HEK293 (cell line): Measurements from ENCODE around the gene USP26.

Source experiments
- CTCF ChIA-PET: fragments of 350-600 bp; formaldehyde crosslinking; extraction: SDS; loops from one replicate; lab custom pipeline; 2021; ENCODE audit warnings: antibody characterized with exemption; lab: Yijun Ruan, JAX
- POLR2A ChIA-PET: fragments of 300-600 bp; formaldehyde crosslinking; extraction: SDS; loops from one replicate; lab custom pipeline; 2020; ENCODE audit warnings: antibody characterized with exemption, inconsistent platforms; lab: Yijun Ruan, JAX
- H3K27ac ChIP-seq: fragments of 200-500 bp; sonication (Bioruptor generic); 2 replicates; pipeline ENCODE4 v1.5.1; 2014; ENCODE audit warnings: low read depth, low read length, control low read depth, inconsistent platforms; ENCODE audit errors: extremely low read depth
- H3K36me3 ChIP-seq, 2 experiments: fragments of 200-500 bp in 1 of 2; sonication (Bioruptor generic) in 1 of 2; 1 replicate in 1 of 2; 2 replicates in 1 of 2; pipeline ENCODE4 v1.5.1; 2014 to 2017; ENCODE audit warnings: inconsistent platforms in 2 of 2, low read length in 2 of 2; ENCODE audit not compliant: control insufficient read depth in 2 of 2, insufficient read depth in 1 of 2
- H3K4me1 ChIP-seq: fragments of 200-500 bp; sonication (Bioruptor generic); 2 replicates; pipeline ENCODE4 v1.5.1; 2014; ENCODE audit warnings: mild to moderate bottlenecking, low read length, inconsistent platforms; ENCODE audit not compliant: control insufficient read depth, insufficient read depth
- H3K4me3 ChIP-seq: 2 replicates; pipeline ENCODE4 v1.5.1; 2011; ENCODE audit warnings: low read depth, mild to moderate bottlenecking, control low read depth, low read length, moderate library complexity
- H3K9me3 ChIP-seq: fragments of 200-500 bp; sonication (Bioruptor generic); 2 replicates; pipeline ENCODE4 v1.5.1; 2014; ENCODE audit warnings: low read depth, low read length, inconsistent platforms; ENCODE audit not compliant: control insufficient read depth, insufficient read depth
- BCL11B ChIP-seq: fragments of 450-650 bp; formaldehyde crosslinking; IDR thresholded peaks from 2 replicates; pipeline ENCODE4 v1.5.1; 2016; ENCODE audit warnings: low read depth, missing biosample characterization, missing genetic modification characterization
- KLF1 ChIP-seq: fragments of 450-650 bp; formaldehyde crosslinking; IDR thresholded peaks from 2 replicates; pipeline ENCODE4 v1.5.1; 2016; ENCODE audit warnings: missing biosample characterization, missing genetic modification characterization
- SCRT1 ChIP-seq: fragments of 450-650 bp; formaldehyde crosslinking; IDR thresholded peaks from 2 replicates; pipeline ENCODE4 v1.5.1; 2016; ENCODE audit warnings: missing biosample characterization, missing genetic modification characterization, borderline replicate concordance
- WT1 ChIP-seq: fragments of 450-650 bp; formaldehyde crosslinking; IDR thresholded peaks from 2 replicates; pipeline ENCODE4 v1.5.1; 2016; ENCODE audit warnings: missing biosample characterization, missing genetic modification characterization
- ZBTB11 ChIP-seq: fragments of 450-650 bp; formaldehyde crosslinking; conservative IDR thresholded peaks from 2 replicates; pipeline ENCODE4 v1.5.1; 2016; ENCODE audit warnings: low read depth, missing biosample characterization, missing genetic modification characterization
- ZBTB26 ChIP-seq: fragments of 450-650 bp; formaldehyde crosslinking; optimal IDR thresholded peaks from 2 replicates; pipeline ENCODE3; 2016; ENCODE audit warnings: missing biosample characterization, mild to moderate bottlenecking, missing genetic modification characterization
- ZFP3 ChIP-seq: fragments of 450-650 bp; formaldehyde crosslinking; IDR thresholded peaks from 2 replicates; pipeline ENCODE4 v1.5.1; 2016; ENCODE audit warnings: low read depth, missing biosample characterization, missing genetic modification characterization
- ZNF114 ChIP-seq: fragments of 450-650 bp; formaldehyde crosslinking; IDR thresholded peaks from 2 replicates; pipeline ENCODE4 v1.5.0; 2017; ENCODE audit warnings: missing biosample characterization, missing genetic modification characterization
- ZNF132 ChIP-seq: fragments of 450-650 bp; formaldehyde crosslinking; IDR thresholded peaks from 2 replicates; pipeline ENCODE4 v1.5.1; 2017; ENCODE audit warnings: missing biosample characterization, missing genetic modification characterization, borderline replicate concordance
- ZNF157 ChIP-seq: fragments of 450-650 bp; formaldehyde crosslinking; IDR thresholded peaks from 2 replicates; pipeline ENCODE4 v1.5.1; 2016; ENCODE audit warnings: missing biosample characterization, missing genetic modification characterization
- ZNF16 ChIP-seq: fragments of 450-650 bp; formaldehyde crosslinking; IDR thresholded peaks from 2 replicates; pipeline ENCODE4 v1.5.1; 2016; ENCODE audit warnings: low read depth, missing biosample characterization, missing genetic modification characterization
- ZNF175 ChIP-seq: fragments of 450-650 bp; formaldehyde crosslinking; IDR thresholded peaks from 2 replicates; pipeline ENCODE4 v1.5.1; 2016; ENCODE audit warnings: missing biosample characterization, missing genetic modification characterization
- ZNF274 ChIP-seq, 2 experiments: fragments of 200-500 bp in 1 of 2; fragments of 450-650 bp in 1 of 2; sonication (Bioruptor generic) in 1 of 2; formaldehyde crosslinking in 1 of 2; IDR thresholded peaks; 2 replicates each; pipeline versions ENCODE4 v1.5.1 to v1.6.1; 2014 to 2016; ENCODE audit warnings: borderline replicate concordance in 1 of 2, inconsistent platforms in 1 of 2, low read length in 1 of 2, missing biosample characterization in 1 of 2, missing genetic modification characterization in 1 of 2
- ZNF292 ChIP-seq: fragments of 450-650 bp; formaldehyde crosslinking; IDR thresholded peaks from 2 replicates; pipeline ENCODE4 v1.5.1; 2016; ENCODE audit warnings: low read depth, missing biosample characterization, missing genetic modification characterization, borderline replicate concordance
- ZNF341 ChIP-seq: fragments of 450-650 bp; formaldehyde crosslinking; IDR thresholded peaks from 2 replicates; pipeline ENCODE4; 2016; ENCODE audit warnings: low read depth, missing biosample characterization, missing genetic modification characterization
- ZNF37A ChIP-seq: fragments of 450-650 bp; IDR thresholded peaks from 2 replicates; pipeline ENCODE4 v1.5.1; 2018; ENCODE audit warnings: missing biosample characterization, missing genetic modification characterization
- ZNF423 ChIP-seq: fragments of 450-650 bp; formaldehyde crosslinking; IDR thresholded peaks from 2 replicates; pipeline ENCODE4 v1.5.1; 2016; ENCODE audit warnings: missing biosample characterization, missing genetic modification characterization
- ZNF426 ChIP-seq: fragments of 450-650 bp; formaldehyde crosslinking; IDR thresholded peaks from 2 replicates; pipeline ENCODE4 v1.5.1; 2017; ENCODE audit warnings: missing biosample characterization, missing genetic modification characterization, mild to moderate bottlenecking, inconsistent platforms, moderate library complexity
- ZNF521 ChIP-seq: fragments of 450-650 bp; formaldehyde crosslinking; IDR thresholded peaks from 2 replicates; pipeline ENCODE4 v1.5.1; 2017; ENCODE audit warnings: missing biosample characterization, mild to moderate bottlenecking, missing genetic modification characterization
- ZNF529 ChIP-seq: fragments of 450-650 bp; formaldehyde crosslinking; IDR thresholded peaks from 2 replicates; pipeline ENCODE4 v1.5.1; 2017; ENCODE audit warnings: missing genetic modification characterization, missing biosample characterization; ENCODE audit not compliant: insufficient replicate concordance
- ZSCAN30 ChIP-seq: fragments of 450-650 bp; IDR thresholded peaks from 2 replicates; pipeline ENCODE4 v1.5.1; 2018; ENCODE audit warnings: missing biosample characterization, mild to moderate bottlenecking, missing genetic modification characterization, moderate library complexity
- TF ChIP-seq, protein P1 (sequence below): IDR thresholded peaks from 2 replicates; pipeline ENCODE4 v1.6.1; 2011; ENCODE audit warnings: mild to moderate bottlenecking, low read depth, low read length, borderline replicate concordance
- TF ChIP-seq, protein P2 (sequence below): fragments of 450-650 bp; formaldehyde crosslinking; IDR thresholded peaks from 2 replicates; pipeline ENCODE4 v1.5.1; 2017; ENCODE audit warnings: missing biosample characterization, missing genetic modification characterization

Gene USP26

DNA sequence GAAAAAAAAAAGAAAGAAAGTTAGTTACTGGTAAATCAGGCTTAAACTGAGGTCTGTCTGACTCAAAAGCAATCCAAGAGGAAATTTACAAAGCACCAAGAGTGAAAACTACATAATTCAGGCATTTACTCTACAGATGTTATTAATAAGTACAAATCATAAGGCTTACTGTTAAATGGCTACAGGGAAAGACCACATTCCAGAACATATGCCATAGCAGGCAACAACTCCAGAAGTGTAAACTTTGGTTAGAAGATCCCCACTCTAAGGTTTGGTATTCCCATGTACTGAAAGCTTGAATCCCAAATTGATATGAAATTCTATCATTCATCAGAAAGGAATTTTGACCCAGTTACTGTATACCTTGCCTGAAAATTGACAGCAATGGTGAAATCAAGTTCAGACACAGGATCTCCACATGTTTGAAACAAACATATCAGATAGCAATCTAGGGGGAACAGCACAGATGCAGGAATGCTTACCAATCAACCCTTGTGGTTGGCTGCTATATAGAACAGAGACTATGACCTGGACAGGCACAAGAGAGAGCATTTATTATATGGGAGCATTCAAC is 6.6 kb downstream of the USP26 start:
- Histone ChIP-seq H3K9me3 (no peaks in the 10 kb centered on the region), H3K36me3 (no peaks in the 10 kb centered on the region), H3K4me3 (no peak overlapping the region), H3K4me1 (no peaks in the 10 kb centered on the region), H3K27ac (no peak overlapping the region)
- POLR2A ChIA-PET, result no interaction called here
- CTCF ChIA-PET, result interaction anchor here (0.6 kb wide), 1 partner anchor 484 kb away, joined by 3 read pairs; no protein-coding TSS in a partner anchor
- TF ChIP-seq ZSCAN30 (tag by site-specific recombination), result no peak
- TF ChIP-seq ZNF274 (IDR thresholded peaks at IDR 0.05; ENCODE audit: low read length), result no peak
- TF ChIP-seq ZNF274 (tag by site-specific recombination; IDR thresholded peaks at IDR 0.05; ENCODE audit: borderline replicate concordance), result no peak
- TF ChIP-seq ZBTB11, result no peak
- no peak for TF ChIP-seq ZNF423 (tag by site-specific recombination)
- TF ChIP-seq ZNF529 (tag by site-specific recombination), result no peak
- no peak for TF ChIP-seq WT1 (tag by site-specific recombination)
- TF ChIP-seq ZNF114 (tag by site-specific recombination), result no peak
- TF ChIP-seq ZNF341 (tag by site-specific recombination), result no peak

DNA sequence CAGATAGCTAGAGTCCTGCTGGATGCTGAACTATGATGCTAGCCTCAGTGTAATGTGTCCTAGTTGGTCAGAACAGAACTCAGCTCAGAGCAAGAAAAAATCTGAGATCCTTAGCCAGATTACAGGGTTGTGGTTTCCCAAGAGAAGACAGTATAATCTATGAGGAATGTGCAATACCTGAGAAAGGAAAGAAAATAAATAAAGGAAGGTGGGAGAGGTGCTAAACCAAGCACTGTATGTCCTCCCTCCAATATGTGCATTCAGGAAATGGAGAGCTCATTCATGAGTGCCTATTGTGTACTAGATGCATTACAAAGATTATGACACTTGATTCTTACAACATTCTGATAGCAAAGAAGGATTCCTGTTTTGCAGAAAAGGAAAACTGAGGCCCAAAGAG is 7.5 kb downstream of the USP26 start:
- TF ChIP-seq ZNF426 (tag by site-specific recombination), result no peak
- no peak for TF ChIP-seq ZNF157 (tag by site-specific recombination)
- TF ChIP-seq, protein P1, sequence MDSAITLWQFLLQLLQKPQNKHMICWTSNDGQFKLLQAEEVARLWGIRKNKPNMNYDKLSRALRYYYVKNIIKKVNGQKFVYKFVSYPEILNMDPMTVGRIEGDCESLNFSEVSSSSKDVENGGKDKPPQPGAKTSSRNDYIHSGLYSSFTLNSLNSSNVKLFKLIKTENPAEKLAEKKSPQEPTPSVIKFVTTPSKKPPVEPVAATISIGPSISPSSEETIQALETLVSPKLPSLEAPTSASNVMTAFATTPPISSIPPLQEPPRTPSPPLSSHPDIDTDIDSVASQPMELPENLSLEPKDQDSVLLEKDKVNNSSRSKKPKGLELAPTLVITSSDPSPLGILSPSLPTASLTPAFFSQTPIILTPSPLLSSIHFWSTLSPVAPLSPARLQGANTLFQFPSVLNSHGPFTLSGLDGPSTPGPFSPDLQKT, result no peak
- TF ChIP-seq KLF1, result no peak
- TF ChIP-seq, protein P2, sequence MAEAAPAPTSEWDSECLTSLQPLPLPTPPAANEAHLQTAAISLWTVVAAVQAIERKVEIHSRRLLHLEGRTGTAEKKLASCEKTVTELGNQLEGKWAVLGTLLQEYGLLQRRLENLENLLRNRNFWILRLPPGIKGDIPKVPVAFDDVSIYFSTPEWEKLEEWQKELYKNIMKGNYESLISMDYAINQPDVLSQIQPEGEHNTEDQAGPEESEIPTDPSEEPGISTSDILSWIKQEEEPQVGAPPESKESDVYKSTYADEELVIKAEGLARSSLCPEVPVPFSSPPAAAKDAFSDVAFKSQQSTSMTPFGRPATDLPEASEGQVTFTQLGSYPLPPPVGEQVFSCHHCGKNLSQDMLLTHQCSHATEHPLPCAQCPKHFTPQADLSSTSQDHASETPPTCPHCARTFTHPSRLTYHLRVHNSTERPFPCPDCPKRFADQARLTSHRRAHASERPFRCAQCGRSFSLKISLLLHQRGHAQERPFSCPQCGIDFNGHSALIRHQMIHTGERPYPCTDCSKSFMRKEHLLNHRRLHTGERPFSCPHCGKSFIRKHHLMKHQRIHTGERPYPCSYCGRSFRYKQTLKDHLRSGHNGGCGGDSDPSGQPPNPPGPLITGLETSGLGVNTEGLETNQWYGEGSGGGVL, result no peak
- no peak for TF ChIP-seq ZBTB26 (tag by site-specific recombination)
- no peak for TF ChIP-seq ZNF521
- TF ChIP-seq ZFP3, result no peak
- TF ChIP-seq ZNF175 (tag by site-specific recombination), result no peak
- TF ChIP-seq ZNF423 (tag by site-specific recombination), result no peak
- TF ChIP-seq SCRT1, result no peak
- TF ChIP-seq ZNF37A (tag by site-specific recombination), result no peak
- TF ChIP-seq ZNF292 (tag by site-specific recombination), result no peak
- no peak for TF ChIP-seq ZNF132 (tag by site-specific recombination)
- TF ChIP-seq BCL11B (tag by site-specific recombination), result no peak
- no peak for TF ChIP-seq ZNF16 (tag by site-specific recombination)
- no peaks in the 10 kb centered on the region for H3K9me3 ChIP-seq
- POLR2A ChIA-PET, result no interaction called here
- H3K4me3 ChIP-seq, result no peak overlapping the region
- H3K4me1 ChIP-seq, result no peaks in the 10 kb centered on the region
- CTCF ChIA-PET, result interaction anchor here (0.7 kb wide), 1 partner anchor 40 kb away, joined by 3 read pairs; no protein-coding TSS in a partner anchor
- no peak overlapping the region for H3K27ac ChIP-seq
- H3K36me3 ChIP-seq, result no peaks in the 10 kb centered on the region
